ENCODE measurements around the gene IGFBP4.

DNA sequence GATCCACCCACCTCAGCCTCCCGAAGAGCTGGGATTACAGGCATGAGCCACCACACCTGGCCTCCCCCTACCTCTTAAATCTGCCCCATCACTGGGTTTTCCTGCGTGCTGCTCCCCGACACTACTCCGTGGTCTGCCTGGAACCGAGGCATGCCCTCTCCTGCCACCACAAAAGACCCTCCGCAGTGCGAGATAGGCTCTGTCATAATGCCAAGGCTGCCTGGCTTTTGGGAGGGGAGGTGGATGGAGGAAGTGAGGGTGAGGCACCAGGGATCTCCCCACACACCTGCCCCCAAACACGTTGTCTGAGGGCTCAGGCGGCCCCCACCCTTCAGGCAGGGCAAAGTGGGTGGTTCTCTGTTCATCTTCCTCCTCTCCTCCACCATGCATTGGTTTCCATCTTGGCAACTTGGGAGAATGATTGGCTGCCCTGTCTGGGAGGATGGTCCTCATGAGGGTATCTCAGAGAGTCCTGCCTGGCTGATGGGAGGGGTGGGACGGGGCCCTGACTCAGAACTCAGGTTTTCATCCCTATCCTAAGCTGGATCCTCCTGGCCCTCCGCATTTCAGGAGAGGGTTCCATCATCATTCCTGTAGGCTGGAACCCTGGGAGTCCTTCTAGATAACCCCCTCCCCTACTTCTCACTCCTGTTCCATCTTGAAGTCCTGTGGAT, 23.2 kb downstream of the IGFBP4 start:
- TF ChIP-seq POLR2A (IDR thresholded peaks at IDR 0.05) = no peak
- TF ChIP-seq, protein P1, sequence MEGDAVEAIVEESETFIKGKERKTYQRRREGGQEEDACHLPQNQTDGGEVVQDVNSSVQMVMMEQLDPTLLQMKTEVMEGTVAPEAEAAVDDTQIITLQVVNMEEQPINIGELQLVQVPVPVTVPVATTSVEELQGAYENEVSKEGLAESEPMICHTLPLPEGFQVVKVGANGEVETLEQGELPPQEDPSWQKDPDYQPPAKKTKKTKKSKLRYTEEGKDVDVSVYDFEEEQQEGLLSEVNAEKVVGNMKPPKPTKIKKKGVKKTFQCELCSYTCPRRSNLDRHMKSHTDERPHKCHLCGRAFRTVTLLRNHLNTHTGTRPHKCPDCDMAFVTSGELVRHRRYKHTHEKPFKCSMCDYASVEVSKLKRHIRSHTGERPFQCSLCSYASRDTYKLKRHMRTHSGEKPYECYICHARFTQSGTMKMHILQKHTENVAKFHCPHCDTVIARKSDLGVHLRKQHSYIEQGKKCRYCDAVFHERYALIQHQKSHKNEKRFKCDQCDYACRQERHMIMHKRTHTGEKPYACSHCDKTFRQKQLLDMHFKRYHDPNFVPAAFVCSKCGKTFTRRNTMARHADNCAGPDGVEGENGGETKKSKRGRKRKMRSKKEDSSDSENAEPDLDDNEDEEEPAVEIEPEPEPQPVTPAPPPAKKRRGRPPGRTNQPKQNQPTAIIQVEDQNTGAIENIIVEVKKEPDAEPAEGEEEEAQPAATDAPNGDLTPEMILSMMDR (IDR thresholded peaks at IDR 0.05) = no peak

All from lower leg skin (tissue), 3 donors.